NCI-H1930 (cell line): ENCODE measurements around the gene BAHCC1.
A peak's percentile ranks its signal among the peaks of the same experiment; 100 is the strongest.

ENCODE experiments used
- DNase-seq, 2 experiments: peaks; one replicate each; lab custom pipeline; 2025; lab: John Stamatoyannopoulos, UW

The BAHCC1 gene

DNA sequence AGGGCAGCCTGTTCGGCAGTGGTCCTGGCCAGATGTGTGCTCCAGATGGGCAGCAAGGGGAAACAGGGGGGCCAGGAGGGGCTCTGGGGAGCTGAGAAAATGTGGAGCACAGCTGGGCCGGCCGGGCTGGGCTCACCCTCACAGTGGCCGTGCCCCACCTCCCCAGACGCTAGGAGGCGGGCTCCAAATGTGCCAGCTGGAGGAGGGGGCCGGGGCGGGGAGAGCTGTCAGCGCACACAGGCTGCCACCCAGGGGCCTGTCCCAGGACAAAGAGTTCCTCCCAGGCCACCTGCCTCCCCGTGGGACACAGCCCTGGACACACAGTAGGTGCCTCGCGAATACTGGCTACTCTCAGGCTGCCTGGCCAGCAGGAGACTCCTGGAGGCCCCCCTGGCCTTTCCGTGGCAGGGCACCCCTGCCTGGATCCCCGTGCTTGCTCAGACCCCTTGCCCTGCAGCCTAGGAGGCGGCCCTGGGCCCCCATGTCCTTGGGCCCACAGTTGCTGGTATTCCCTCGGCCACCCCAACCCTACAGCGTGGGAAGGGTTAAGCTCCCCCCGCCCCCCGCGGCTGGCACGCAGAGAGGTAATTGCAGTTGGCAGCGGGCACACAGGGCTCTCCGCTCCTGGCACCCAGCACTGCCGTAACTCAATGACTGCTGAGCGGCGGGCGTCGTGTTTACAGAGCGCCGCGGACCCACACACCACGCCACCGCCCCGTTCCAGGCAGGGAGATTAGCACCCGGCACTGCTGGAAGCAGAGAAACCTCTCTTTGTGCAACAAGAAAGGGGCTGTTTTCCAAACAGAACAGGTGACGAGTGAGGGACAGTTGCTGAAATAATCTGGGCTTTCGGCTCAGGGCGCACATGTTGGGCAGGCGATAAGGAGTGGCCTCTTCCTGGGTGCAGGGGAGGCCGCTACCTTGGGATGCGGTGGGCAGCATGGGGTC, 32.2 kb downstream of the BAHCC1 start:
- no peak for DNase-seq

- no peak for DNase-seq
Measured at GRCh38 chr17:81428121-81428515, 32.9 kb downstream of the BAHCC1 start.

GRCh38 chr17:81428516-81428915, 33.3 kb downstream of the BAHCC1 start:
- DNase-seq, result no peak

DNA sequence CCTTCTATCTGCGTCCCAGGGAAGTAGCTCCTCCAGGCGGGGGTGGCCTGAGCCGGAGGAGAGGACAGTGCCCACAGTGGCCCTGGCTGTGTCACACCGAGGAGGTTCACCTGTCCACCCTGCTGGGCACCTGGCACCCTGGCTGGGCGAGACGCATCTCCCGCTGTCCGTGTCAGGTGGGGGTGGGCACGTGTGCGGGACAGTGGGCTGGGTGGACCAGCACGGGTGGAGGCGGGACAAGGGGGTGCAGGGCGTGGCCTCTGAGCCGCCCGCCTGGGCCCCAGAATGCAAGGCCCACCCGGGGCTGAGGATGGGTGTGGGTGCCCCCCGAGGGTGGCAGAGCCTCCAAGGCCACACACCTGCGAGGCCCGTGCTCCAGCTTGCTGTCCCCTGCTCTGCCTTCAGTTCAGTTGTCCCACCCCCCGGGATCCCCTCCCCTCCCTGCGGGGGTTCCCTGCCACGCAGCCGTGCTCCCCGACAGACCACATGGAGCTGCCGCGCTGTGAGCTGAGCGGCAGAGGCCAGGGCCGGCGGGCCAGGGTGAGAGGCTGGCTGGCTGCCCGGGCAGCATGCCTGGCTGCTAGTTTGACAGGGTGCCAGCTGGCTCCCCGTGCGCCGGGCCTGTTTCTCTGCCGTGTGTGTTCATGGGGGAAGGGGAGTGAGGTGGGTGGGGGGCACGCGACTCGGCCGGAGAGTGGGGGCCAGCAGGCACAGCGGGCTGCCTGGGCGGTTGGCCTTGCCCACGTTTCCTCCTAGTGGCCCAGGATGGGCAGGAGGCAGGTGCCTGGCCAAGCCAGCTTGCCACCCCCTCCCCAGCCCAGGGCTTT, 33.9 kb downstream of the BAHCC1 start:
- no peak for DNase-seq

- DNase-seq, result no peak
Measured at GRCh38 chr17:81429821-81430551, 34.7 kb downstream of the BAHCC1 start.

- no peak for DNase-seq
Measured at GRCh38 chr17:81431545-81432482, 36.6 kb downstream of the BAHCC1 start.

DNA sequence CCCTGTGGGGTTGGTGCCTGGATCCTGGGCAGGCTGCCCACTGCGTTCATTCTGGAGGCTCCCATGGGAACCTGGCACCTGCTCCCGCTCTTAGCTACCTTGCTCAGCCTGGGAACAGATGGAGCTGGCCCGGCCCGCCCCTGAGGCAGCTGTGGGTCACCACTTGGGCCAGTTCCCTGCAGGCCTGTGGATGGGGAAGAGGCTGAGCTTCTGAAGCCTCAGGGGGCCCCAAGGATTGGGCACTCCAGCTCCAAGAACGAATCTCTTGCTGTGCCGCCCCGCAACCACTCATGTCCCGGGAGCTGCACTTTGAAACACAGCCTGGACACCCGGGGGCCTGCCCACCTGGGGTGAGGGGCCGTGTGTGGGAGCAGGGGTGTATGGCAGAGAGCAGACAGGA, 37.7 kb downstream of the BAHCC1 start:
- DNase-seq, result peak; percentile 32 to 63

DNA sequence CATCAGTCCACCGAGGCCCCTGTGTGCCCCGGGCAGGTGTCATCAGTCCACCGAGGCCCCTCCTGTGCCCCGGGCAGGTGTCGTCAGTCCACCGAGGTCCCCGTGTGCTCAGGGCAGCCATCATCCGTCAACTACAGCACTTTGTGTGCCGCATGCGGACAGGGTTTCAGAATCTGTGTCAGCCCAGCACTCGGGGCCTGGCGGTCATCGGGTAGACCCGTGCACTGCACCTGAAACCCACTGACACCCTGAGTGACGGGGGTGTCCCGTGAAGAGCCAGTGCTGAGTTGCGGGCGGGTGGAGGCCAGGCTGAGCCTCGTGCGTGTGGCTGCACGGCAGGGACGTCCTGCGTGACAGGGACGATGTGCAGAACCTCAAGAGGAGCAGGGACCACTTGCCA, 38.4 kb downstream of the BAHCC1 start:
- DNase-seq, result no peak

- DNase-seq, result no peak
Measured at GRCh38 chr17:81434072-81434471, 38.8 kb downstream of the BAHCC1 start.

GRCh38 chr17:81434681-81435417, 39.6 kb downstream of the BAHCC1 start:
- no peak for DNase-seq

- no peak for DNase-seq
Measured at GRCh38 chr17:81435652-81436293, 40.5 kb downstream of the BAHCC1 start.

- DNase-seq, result no peak
Measured at GRCh38 chr17:81436294-81436849, 41.1 kb downstream of the BAHCC1 start.

DNA sequence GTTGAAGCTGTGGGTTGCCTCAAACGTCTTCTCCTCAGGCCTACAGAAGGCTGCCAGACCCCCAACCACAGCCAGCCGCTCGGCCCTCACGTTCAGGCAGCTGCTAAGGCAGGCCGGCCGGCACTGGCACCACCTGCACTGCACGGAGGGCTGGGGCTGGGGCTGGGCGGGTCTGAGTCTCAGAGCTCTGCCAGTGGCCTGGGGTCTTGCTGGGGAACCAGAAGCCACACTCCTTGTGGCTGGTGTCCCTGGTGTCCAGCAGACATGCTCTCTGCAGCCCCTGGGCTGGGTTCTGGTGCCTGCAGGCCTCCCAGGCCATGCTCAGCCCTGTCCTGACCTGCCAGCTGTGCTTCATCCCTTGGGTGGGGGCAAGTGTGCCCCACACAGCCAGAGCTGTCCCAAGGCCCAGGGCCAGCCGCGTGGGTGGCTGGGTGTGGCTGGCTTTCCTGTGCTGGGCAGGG, 42.0 kb downstream of the BAHCC1 start:
- no peak for DNase-seq

DNA sequence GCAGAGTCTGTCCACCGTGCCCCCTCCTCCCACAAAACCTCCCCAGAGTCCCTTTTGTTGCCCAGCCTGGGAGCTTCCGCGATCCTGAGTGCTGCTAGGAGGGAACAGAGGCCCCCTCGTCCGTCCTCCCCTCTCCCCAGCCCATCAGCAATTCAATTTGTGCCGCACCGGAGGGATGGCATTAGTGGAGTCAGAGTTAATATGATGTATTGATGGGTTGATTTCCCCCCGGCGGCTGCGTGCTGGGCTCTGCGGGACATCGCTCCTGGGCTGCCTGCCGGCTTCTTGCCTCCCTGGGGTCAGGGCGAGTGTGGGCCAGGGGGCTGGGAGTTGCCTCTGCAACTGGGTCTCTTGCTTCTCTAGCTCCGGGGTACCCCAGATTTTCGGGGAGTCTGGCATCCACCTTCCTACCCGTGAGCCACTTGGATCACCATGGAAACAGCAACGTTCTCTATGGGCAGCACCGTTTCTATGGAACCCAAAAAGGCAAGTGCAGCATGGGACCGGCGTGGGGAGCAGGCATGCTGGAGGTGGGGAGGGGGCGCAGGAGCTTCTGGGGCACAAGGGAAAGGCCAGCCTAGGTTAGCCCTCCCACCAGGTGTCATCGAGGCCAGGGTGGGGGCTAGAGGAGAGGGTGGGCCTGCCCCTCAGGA, 42.9 kb downstream of the BAHCC1 start:
- no peak for DNase-seq

DNA sequence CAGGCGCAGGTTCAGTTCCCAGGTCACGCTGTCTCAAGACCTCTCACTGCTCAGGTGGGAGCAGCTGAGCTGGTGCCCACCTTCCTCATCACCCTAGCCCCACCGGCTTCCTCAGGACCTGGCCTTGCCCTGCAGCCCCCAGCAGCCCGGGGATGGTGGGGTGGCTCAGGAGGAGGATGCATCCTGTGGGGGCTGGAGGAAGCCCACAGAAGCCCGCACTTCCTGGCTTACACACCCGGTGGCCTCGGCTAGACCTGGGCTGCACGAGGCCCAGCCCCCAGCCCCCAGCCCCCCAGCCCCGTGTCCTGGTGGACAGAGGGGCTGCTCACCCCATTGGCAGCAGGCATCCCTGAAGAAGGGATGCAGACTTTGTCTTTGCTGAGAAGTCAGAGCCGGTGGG, 43.4 kb downstream of the BAHCC1 start:
- DNase-seq, result no peak

DNA sequence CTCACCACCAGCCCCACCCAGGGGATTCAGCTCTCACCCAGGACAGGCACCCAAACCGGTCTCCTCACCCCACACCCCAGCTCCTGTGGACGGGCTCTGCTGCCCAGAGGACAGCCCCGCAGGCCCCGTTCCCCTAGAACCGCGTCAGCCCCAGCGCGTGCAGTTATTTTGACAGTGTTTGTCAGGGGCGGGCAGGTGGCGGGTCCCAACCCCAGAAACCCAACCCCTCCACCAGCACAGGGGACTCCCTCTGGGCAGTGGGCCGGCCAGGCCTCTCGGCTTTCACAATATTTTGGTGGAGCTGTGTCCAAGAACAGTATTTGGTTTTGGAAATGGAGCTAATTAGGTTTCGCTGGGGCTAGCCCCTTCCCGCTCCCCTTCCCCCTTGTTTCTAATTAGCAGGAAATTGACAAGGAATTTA, 44.8 kb downstream of the BAHCC1 start:
- DNase-seq, result no peak

- DNase-seq, result peak in 1 of 2 experiments; percentile 25
Measured at GRCh38 chr17:81440511-81441244, 45.4 kb downstream of the BAHCC1 start.

- DNase-seq, result no peak
Measured at GRCh38 chr17:81442791-81443190, 47.5 kb downstream of the BAHCC1 start.
